GM12891 (cell line): ENCODE results near the gene MSI2.

Source experiments
- PAX5 ChIP-seq: IDR thresholded peaks from 2 replicates; pipeline ENCODE4 v1.6.1; 2011; ENCODE audit warnings: low read length, moderate library complexity, mild to moderate bottlenecking; ENCODE audit not compliant: insufficient read depth, severe bottlenecking
- POLR2A ChIP-seq: IDR thresholded peaks from 2 replicates; pipeline ENCODE4 v1.6.1; 2011; ENCODE audit warnings: low read depth, low read length, control low read depth
- POLR2AphosphoS5 ChIP-seq: IDR thresholded peaks from 2 replicates; pipeline ENCODE4 v1.6.1; 2011; ENCODE audit warnings: low read depth, low read length, control low read depth
- SPI1 ChIP-seq: IDR thresholded peaks from 2 replicates; pipeline ENCODE4 v1.6.1; 2011; ENCODE audit warnings: low read depth, low read length, control low read depth

DNA sequence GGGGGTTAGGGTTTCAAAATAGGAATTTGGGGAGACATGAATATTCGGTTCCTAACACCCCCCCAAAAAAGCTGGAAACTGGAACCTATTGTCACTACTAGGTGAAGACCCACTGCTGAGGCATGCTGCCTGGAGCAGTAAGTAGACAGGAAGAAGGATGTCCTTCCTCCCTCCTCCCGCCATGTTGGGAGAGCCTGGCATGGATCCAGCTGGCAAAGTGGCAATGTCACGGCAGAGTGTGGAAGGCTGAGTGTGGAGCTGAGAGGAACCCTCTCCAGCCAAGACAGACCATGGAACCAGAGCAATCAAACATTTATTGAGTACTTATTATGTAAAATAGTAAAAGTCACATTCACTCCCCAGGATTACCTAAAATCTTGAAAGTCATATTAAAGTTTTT, 439.7 kb downstream of the MSI2 start:
- TF ChIP-seq POLR2AphosphoS5 = no peak
- TF ChIP-seq POLR2A = no peak
- no peak for TF ChIP-seq PAX5
- TF ChIP-seq SPI1 = no peak
